ENCODE measurements around the gene VAT1L.

Gene VAT1L, protein sequence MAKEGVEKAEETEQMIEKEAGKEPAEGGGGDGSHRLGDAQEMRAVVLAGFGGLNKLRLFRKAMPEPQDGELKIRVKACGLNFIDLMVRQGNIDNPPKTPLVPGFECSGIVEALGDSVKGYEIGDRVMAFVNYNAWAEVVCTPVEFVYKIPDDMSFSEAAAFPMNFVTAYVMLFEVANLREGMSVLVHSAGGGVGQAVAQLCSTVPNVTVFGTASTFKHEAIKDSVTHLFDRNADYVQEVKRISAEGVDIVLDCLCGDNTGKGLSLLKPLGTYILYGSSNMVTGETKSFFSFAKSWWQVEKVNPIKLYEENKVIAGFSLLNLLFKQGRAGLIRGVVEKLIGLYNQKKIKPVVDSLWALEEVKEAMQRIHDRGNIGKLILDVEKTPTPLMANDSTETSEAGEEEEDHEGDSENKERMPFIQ

DNA sequence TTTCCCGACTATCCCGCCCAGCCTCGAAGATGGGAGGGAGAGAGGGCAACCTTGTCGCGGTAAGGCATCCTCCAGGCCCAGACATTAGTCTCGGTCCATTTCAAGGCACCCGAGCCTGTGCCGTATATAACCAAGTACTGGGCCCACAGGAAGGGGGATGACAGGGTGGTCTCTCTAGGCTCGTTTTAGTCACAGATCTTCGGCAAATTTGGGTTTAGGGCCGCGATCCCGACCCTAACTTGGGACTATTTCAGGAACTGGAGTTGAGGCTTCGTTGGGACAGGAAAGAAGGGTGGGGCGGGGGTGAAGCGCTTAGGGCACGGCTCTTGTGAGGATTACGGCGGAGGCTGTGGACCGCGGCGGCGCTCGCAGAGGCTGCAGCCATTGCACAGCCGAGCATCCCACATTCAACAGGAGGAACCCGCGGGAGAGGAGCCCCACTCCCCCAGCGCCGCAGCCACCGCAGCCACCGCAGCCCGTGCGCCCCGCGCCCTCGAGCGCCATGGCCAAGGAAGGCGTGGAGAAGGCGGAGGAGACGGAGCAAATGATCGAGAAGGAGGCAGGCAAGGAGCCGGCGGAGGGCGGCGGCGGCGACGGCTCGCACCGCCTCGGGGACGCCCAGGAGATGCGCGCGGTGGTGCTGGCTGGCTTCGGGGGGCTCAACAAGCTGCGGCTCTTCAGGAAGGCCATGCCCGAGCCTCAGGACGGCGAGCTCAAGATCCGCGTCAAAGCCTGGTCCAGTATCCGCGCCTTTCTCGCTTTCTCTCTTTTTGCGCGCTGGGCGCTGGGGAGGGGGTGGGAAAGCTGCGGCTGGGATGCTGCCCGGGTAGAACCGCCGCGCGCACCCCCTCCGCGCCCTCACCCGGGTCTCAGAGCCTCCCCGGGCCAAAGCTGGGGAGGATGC, at the start of gene VAT1L:
VAT1L (plus strand) TSS at position 384 of the 904 bp plus-strand sequence; CDS start at position 503, 119 bp downstream.
- Mint-ChIP-seq H3K9me3 (no peaks in the 10 kb centered on the region), H3K36me3 (ENCODE audit: low read depth) (no peaks in the 10 kb centered on the region), H3K27me3 (peaks cover 60% of the 10 kb centered on the region), H3K27ac (no peak within 1 kb of the TSS), H3K4me3 (peak within 1 kb of the TSS; percentile 72), H3K4me1 (peaks cover 4% of the 10 kb centered on the region)
- peak; percentile 57 for ATAC-seq
- DNase-seq: peak; percentile 4

DNA sequence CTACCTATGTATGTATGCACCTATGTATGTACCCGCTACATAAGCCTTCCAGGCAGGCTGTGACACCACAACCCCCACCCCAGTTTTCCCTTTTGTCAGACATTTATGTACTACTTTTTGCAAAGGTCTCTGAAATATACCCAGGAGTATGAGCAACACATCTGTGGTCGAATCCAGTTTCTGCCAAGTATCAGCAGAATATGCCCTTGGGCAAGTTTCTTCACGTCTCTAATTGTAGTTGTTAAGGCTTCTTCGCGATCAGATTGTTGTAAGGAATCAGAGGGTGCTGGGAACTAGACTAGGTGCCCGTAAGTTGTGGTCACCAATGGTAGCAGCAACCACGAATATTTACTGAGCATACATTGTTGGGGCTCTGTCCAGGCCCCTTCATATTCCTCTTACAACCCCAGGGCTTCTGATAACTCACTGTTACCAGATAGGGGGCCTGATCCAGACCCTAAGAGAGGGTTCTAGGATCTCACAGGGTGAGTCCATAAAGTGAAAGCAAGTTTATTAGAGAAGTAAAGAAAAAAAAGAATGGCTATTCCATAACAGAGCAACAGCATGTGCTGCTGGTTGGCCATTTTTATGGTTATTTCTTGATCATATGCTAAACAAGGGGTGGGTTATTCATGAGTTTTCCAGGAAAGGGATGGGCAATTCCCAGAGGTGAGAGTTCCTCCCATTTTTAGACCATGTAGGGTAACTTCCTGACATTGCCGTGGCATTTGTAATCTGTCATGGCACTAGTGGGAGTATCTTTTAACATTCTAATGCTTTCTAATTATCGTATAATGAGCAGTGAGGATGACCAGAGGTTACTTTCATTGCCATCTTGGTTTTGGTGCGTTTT, 49.4 kb upstream of the VAT1L start:
- H3K27ac Mint-ChIP-seq: no peak overlapping the region
- no peak overlapping the region for H3K4me3 Mint-ChIP-seq
- peaks cover 12% of the 10 kb centered on the region for H3K9me3 Mint-ChIP-seq
- peaks cover 4% of the 10 kb centered on the region for H3K36me3 Mint-ChIP-seq (ENCODE audit: low read depth)
- H3K27me3 Mint-ChIP-seq: no peaks in the 10 kb centered on the region
- DNase-seq (no peak), ATAC-seq (no peak)
- peaks cover 7% of the 10 kb centered on the region for H3K4me1 Mint-ChIP-seq

DNA sequence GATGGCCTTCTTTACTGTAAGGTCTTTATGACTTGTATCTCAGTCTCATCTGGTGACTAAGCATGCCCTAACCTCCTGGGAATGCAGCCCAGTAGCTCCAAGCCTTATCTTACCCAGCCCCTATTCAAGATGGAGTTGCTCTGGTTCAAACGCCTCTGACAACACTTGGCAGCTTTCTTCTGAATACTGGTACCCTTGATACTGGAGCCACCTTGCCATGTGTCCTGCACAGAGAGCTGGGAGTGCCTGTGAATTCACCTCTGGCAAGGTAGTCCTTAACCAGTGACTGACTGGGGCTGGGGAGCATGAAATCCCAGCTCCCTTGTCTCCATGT, 48.8 kb upstream of the VAT1L start:
- Mint-ChIP-seq H3K4me1 (peaks cover 7% of the 10 kb centered on the region), H3K9me3 (peaks cover 9% of the 10 kb centered on the region), H3K27ac (no peak overlapping the region), H3K36me3 (ENCODE audit: low read depth) (peaks cover 3% of the 10 kb centered on the region), H3K27me3 (no peaks in the 10 kb centered on the region), H3K4me3 (no peak overlapping the region)
- ATAC-seq: no peak
- DNase-seq: no peak

DNA sequence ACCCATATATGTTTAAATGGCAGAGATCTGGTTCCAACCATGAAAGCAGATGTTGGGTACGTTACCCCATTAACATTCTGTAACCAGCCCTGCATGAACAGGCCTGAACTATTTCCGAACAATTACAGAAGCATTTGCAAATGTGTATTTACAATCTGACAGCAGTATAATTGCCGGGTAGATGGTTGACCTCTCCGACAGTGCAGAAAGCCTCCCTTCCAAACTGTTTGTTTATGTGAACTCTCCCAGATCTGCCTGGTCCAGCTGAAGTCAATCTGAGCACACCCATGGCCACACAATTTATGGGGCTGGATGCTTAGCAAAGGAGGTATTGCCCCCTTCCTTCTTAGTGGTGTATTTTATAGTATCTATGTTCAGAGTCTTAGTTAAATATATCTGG, 44.2 kb upstream of the VAT1L start:
- H3K4me3 Mint-ChIP-seq: no peak overlapping the region
- no peak for DNase-seq
- no peak overlapping the region for H3K27ac Mint-ChIP-seq

DNA sequence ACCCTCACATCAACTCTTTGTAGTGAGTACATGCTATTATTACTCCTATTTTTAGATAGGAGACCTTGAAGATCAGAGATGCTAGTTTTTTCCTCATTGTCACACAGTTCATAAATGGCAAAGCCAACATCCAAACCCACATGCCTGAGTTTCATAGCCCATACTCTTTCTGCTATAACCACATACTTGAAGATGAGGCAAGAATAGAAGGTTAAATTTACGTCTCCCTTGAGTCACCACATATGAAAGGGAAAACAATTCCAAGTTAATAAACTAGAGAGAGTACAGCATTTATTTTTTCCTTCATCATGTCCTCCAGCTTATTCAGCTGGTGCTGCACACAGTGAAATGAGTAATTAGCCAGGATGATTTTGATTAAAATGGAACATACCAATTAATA, 42.4 kb upstream of the VAT1L start:
- no peak for ATAC-seq
- Mint-ChIP-seq H3K4me1 (no peaks in the 10 kb centered on the region), H3K27me3 (peaks cover 6% of the 10 kb centered on the region), H3K9me3 (no peaks in the 10 kb centered on the region), H3K4me3 (no peak overlapping the region), H3K36me3 (ENCODE audit: low read depth) (no peaks in the 10 kb centered on the region), H3K27ac (no peak overlapping the region)
- DNase-seq: no peak

More for the DNA sequence above, 44.2 kb upstream of the VAT1L start:
- Mint-ChIP-seq H3K9me3 (no peaks in the 10 kb centered on the region), H3K4me1 (no peaks in the 10 kb centered on the region), H3K36me3 (ENCODE audit: low read depth) (no peaks in the 10 kb centered on the region), H3K27me3 (no peaks in the 10 kb centered on the region)
- ATAC-seq: no peak

DNA sequence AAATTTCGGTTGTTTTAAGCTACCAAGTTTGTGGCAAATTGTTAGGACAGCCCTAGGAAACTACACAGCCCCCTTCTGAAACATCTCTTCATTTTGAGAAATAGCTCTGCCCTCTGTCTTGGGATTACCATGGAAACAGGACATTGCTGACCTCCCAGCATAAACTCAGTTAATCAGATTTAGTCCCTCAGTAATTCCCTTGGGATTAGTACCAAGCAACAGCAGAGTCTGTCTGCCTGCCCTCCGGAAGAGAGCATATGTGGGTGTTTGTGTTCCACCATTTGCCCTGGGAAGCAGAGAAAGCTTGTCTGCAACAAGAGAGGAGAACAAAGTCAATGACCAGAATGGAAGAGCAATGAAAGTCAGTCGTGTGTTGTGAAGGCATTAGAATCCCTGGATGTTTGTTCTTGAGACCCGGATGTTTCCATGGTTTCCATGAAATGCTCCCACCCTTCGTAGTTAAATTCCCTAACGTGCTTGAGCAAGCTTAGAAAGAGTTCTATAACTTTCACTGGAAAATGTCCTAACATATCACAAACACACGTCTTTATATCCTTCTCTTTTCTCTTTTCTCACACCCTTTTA, 39.9 kb upstream of the VAT1L start:
- H3K4me1 Mint-ChIP-seq: no peaks in the 10 kb centered on the region
- H3K36me3 Mint-ChIP-seq (ENCODE audit: low read depth): no peaks in the 10 kb centered on the region
- DNase-seq (no peak), ATAC-seq (no peak)
- H3K4me3 Mint-ChIP-seq: no peak overlapping the region
- H3K9me3 Mint-ChIP-seq: no peaks in the 10 kb centered on the region
- no peak overlapping the region for H3K27ac Mint-ChIP-seq
- peaks cover 6% of the 10 kb centered on the region for H3K27me3 Mint-ChIP-seq

DNA sequence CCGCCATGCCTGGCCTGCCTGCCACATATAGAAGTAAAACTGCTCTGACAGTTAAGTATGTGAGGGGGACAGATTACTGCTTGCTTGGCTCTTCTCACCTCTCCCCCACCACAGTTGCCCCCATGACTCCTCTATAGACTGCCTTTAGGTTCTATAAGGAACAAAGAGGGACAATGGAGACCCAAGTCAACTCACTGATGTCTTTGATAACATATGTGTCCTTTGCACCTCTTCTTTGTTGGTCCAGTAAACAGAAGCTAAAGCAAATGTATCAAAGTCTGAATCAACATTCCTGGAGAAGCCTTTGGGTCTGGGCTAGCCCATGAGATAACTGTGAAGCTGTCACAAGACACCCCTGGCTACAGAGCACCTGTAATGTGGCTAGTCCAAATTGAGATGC, 38.9 kb upstream of the VAT1L start:
- Mint-ChIP-seq H3K36me3 (ENCODE audit: low read depth) (no peaks in the 10 kb centered on the region), H3K9me3 (no peaks in the 10 kb centered on the region), H3K4me3 (no peak overlapping the region), H3K27ac (no peak overlapping the region), H3K4me1 (no peaks in the 10 kb centered on the region), H3K27me3 (peaks cover 6% of the 10 kb centered on the region)
- DNase-seq (no peak), ATAC-seq (no peak)

DNA sequence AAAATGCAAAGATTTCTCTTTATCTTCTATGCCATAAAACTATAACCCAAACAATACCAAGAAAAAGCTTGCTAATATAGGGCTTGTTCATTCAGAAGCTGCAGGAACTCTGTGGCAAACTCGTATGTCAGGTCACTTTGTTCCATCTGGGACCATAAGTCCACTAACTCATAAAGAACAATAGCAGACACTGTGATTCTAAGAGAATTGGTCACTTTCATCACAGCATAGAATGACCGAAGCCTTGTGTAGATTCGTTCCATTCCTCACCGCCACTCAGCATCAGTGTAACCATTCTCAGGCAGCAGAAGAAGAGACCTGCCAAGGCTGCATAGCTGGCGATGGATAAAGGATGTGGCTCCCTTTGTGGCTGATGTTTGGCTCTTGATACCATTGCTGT, 30.3 kb upstream of the VAT1L start:
- Mint-ChIP-seq H3K4me3 (no peak overlapping the region), H3K4me1 (no peaks in the 10 kb centered on the region), H3K9me3 (no peaks in the 10 kb centered on the region), H3K27ac (no peak overlapping the region), H3K36me3 (ENCODE audit: low read depth) (no peaks in the 10 kb centered on the region), H3K27me3 (no peaks in the 10 kb centered on the region)
- ATAC-seq (no peak), DNase-seq (no peak)

DNA sequence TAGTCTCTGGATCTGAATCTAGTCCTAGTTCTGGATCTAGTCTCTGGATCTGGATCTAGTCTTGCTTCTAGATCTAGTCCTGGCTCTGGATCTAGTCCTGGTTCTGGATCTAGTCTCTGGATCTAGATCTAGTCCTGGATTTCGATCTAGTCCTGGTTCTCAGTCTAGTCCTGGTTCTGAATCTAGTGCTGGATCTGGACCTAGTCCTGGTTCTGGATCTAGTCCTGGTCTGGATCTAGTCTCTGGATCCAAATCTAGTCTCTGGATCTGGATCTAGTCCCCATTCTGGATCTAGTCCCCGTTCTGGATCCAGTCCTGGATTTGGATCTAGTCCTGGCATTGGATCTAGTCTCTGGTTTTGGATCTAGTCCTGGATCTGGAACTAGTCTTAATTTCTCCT, 29.9 kb upstream of the VAT1L start:
- H3K4me3 Mint-ChIP-seq: no peak overlapping the region
- H3K36me3 Mint-ChIP-seq (ENCODE audit: low read depth): no peaks in the 10 kb centered on the region
- H3K9me3 Mint-ChIP-seq: no peaks in the 10 kb centered on the region
- no peaks in the 10 kb centered on the region for H3K4me1 Mint-ChIP-seq
- DNase-seq: no peak
- ATAC-seq: no peak
- H3K27ac Mint-ChIP-seq: no peak overlapping the region
- H3K27me3 Mint-ChIP-seq: no peaks in the 10 kb centered on the region

DNA sequence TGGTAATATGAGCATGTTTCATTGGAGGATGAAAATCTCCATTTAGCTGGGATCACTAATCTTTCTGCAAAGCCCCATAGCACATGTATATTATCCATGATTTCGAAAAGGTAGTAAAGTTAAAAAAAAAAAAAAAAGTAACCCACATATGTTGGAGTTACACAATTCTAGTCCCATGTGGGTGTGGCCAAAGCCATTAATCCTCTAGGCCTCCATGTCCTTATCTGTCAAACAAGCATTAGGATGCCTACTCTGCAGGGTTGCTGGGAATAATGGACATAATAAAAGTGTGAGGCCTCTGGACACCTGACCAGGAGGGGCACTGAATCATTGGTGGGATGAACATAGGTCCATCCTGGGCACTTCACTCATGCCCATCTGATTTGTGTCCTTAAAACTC, 29.2 kb upstream of the VAT1L start:
- Mint-ChIP-seq H3K9me3 (no peaks in the 10 kb centered on the region), H3K27me3 (no peaks in the 10 kb centered on the region), H3K27ac (no peak overlapping the region), H3K36me3 (ENCODE audit: low read depth) (no peaks in the 10 kb centered on the region), H3K4me3 (no peak overlapping the region), H3K4me1 (no peaks in the 10 kb centered on the region)
- DNase-seq: no peak
- ATAC-seq: no peak

DNA sequence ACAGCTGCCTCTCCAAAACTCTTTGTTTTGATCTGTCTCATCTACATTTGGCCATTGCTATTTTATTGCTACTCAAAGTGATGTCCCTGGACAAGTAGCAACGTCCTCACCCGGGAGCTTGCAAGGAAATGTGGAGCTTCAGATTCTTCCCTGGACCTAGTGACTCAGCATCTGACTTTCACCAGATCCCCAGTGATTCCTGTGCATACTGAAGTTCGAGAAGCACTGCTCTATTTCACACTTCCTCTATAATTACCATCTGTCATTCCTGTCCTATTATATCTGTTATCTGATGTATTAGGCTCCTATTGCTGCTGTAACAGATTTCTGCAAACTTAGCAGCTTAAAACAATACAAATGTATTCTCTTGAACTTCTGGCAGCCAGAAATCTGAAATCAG, 28.5 kb upstream of the VAT1L start:
- H3K4me1 Mint-ChIP-seq: no peaks in the 10 kb centered on the region
- H3K36me3 Mint-ChIP-seq (ENCODE audit: low read depth): no peaks in the 10 kb centered on the region
- no peak overlapping the region for H3K4me3 Mint-ChIP-seq
- no peaks in the 10 kb centered on the region for H3K27me3 Mint-ChIP-seq
- ATAC-seq: no peak
- H3K9me3 Mint-ChIP-seq: no peaks in the 10 kb centered on the region
- DNase-seq: no peak
- H3K27ac Mint-ChIP-seq: no peak overlapping the region

DNA sequence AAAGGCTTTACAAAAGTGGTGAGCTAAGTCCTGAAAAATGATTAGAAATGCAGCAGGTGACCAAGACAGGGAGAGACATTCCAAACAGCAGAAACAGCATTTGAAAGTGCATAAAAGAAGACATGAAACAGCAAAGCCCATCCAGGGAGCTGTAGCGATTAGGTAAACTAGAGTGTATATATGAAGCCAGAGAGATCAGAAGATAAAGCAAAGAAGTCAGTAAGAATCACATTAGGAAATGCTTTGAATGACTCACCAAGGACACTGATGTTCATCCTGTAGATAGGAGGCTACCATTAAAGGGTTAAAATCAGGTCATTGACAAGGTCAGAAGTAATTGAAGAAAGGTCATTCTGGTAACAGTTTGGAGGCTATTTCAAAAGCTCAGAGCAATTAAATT, 27.6 kb upstream of the VAT1L start:
- Mint-ChIP-seq H3K9me3 (no peaks in the 10 kb centered on the region), H3K4me3 (no peak overlapping the region), H3K4me1 (no peaks in the 10 kb centered on the region), H3K27me3 (no peaks in the 10 kb centered on the region), H3K27ac (no peak overlapping the region), H3K36me3 (ENCODE audit: low read depth) (no peaks in the 10 kb centered on the region)
- no peak for DNase-seq
- no peak for ATAC-seq

DNA sequence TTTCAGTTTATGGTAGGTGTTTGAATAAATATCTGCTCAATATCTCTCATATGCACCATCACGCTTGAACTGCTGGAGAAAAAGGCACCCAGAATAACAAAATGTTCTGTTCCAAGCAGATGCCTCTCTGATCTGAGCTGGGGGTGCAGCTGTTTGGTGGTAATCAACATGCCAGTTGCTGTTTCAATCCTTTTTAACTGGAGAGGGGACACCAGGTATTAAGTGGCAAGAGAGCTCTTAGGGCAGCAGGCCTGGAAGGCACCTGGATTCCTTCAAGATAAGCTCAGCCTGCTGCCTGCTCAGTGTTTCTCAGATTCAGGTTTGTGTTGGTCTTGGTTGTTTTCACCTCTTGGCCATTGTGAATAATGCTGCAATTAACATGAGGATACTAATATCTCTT, 27.2 kb upstream of the VAT1L start:
- no peak for ATAC-seq
- no peaks in the 10 kb centered on the region for H3K36me3 Mint-ChIP-seq (ENCODE audit: low read depth)
- H3K4me3 Mint-ChIP-seq: no peak overlapping the region
- DNase-seq: no peak
- no peaks in the 10 kb centered on the region for H3K9me3 Mint-ChIP-seq
- H3K4me1 Mint-ChIP-seq: no peaks in the 10 kb centered on the region
- peaks cover 1% of the 10 kb centered on the region for H3K27me3 Mint-ChIP-seq
- no peak overlapping the region for H3K27ac Mint-ChIP-seq

DNA sequence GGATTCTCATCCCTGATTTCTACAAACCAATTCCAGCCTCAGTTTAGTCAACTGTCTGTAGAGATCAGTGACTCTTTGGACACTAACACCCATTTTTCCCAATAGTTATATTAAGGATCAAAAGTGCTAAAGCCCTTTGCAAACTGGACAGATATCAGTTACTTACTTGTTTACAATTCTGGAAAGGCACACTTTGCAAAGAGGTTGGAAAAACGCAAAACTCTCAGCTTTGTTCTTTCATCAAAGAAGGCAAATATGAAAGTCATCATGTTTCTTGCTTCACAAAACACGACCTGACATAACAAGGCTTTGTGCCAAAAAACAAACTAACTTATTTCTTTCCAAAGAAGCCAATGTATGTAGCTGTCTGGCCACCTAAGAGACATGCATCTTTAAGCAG, 26.1 kb upstream of the VAT1L start:
- H3K9me3 Mint-ChIP-seq: no peaks in the 10 kb centered on the region
- ATAC-seq (no peak), DNase-seq (no peak)
- H3K27ac Mint-ChIP-seq: no peak overlapping the region
- peaks cover 5% of the 10 kb centered on the region for H3K27me3 Mint-ChIP-seq
- no peaks in the 10 kb centered on the region for H3K4me1 Mint-ChIP-seq
- H3K4me3 Mint-ChIP-seq: no peak overlapping the region
- no peaks in the 10 kb centered on the region for H3K36me3 Mint-ChIP-seq (ENCODE audit: low read depth)
